HepG2 (cell line): ENCODE data around the gene VWA1. TPM values are rescaled to one million over a fixed set of nuclear protein-coding genes. Genes with fewer than 3 reads are reported as not detected.

Experiments
- ARNT2 ChIP-seq: sonication (generic); formaldehyde crosslinking; IDR thresholded peaks from 2 replicates; pipeline ENCODE4 v1.8.0; 2022; ENCODE audit warnings: mild to moderate bottlenecking, low read depth, missing genetic modification reagents, moderate library complexity
- ATRX ChIP-seq: sonication (generic); formaldehyde crosslinking; IDR thresholded peaks from 2 replicates; pipeline ENCODE4 v1.4.0; 2020; ENCODE audit warnings: missing genetic modification reagents, borderline replicate concordance
- CBFB ChIP-seq: sonication (generic); formaldehyde crosslinking; IDR thresholded peaks from 2 replicates; pipeline ENCODE4 v1.4.0; 2020; ENCODE audit warnings: missing genetic modification reagents
- FOSL2 ChIP-seq: sonication (generic); formaldehyde crosslinking; IDR thresholded peaks from 2 replicates; pipeline ENCODE4 v1.4.0; 2020; ENCODE audit warnings: missing genetic modification reagents
- GATAD2A ChIP-seq: IDR thresholded peaks from 2 replicates; pipeline ENCODE4 v1.6.1; 2016
- HCFC1 ChIP-seq: fragments of 150-350 bp; IDR thresholded peaks from 2 replicates; pipeline ENCODE4 v1.6.1; 2014; ENCODE audit warnings: low read depth, low read length
- HIVEP1 ChIP-seq: sonication (generic); formaldehyde crosslinking; IDR thresholded peaks from 2 replicates; pipeline ENCODE4 v1.4.0; 2020; ENCODE audit warnings: mild to moderate bottlenecking, missing genetic modification reagents
- HMG20A ChIP-seq: IDR thresholded peaks from 2 replicates; pipeline ENCODE4 v1.6.1; 2016; ENCODE audit warnings: borderline replicate concordance
- HOXA5 ChIP-seq: sonication (generic); formaldehyde crosslinking; IDR thresholded peaks from 2 replicates; pipeline ENCODE4 v1.4.0; 2020; ENCODE audit warnings: missing genetic modification reagents
- NONO ChIP-seq, 2 experiments: fragments of 450-650 bp in 1 of 2; sonication (generic) in 1 of 2; formaldehyde crosslinking in 1 of 2; IDR thresholded peaks in 1 of 2; conservative IDR thresholded peaks in 1 of 2; 2 replicates each; pipeline versions ENCODE4 v1.6.1 to v1.8.0; 2017 to 2022; ENCODE audit warnings: mild to moderate bottlenecking in 1 of 2, missing genetic modification reagents in 1 of 2, moderate library complexity in 1 of 2
- PRDM15 ChIP-seq: sonication (generic); formaldehyde crosslinking; IDR thresholded peaks from 2 replicates; pipeline ENCODE4 v1.4.0; 2020; ENCODE audit warnings: missing genetic modification reagents
- XRCC5 ChIP-seq: fragments of 200-400 bp; formaldehyde crosslinking; optimal IDR thresholded peaks from 2 replicates; pipeline ENCODE3; 2017; ENCODE audit warnings: mild to moderate bottlenecking, low read length
- ZBTB3 ChIP-seq: sonication (generic); formaldehyde crosslinking; IDR thresholded peaks from 2 replicates; pipeline ENCODE4 v1.4.0; 2020; ENCODE audit warnings: low read depth, mild to moderate bottlenecking, moderate library complexity, missing genetic modification reagents, borderline replicate concordance
- ZBTB4 ChIP-seq: sonication (generic); formaldehyde crosslinking; IDR thresholded peaks from 2 replicates; pipeline ENCODE4 v1.4.0; 2020; ENCODE audit warnings: missing genetic modification reagents, mild to moderate bottlenecking, borderline replicate concordance
- ZNF382 ChIP-seq: sonication (generic); formaldehyde crosslinking; IDR thresholded peaks from 2 replicates; pipeline ENCODE4 v1.5.0; 2020; ENCODE audit warnings: missing genetic modification reagents, mild to moderate bottlenecking, borderline replicate concordance
- ZNF383 ChIP-seq: sonication (generic); formaldehyde crosslinking; IDR thresholded peaks from 2 replicates; pipeline ENCODE4 v1.4.0; 2020; ENCODE audit warnings: missing genetic modification reagents, mild to moderate bottlenecking, borderline replicate concordance
- ZNF589 ChIP-seq: sonication (generic); formaldehyde crosslinking; conservative IDR thresholded peaks from 2 replicates; pipeline ENCODE4 v1.8.0; 2022; ENCODE audit warnings: mild to moderate bottlenecking, moderate library complexity, missing genetic modification reagents
- ZNF652 ChIP-seq: IDR thresholded peaks from 2 replicates; pipeline ENCODE4 v1.6.1; 2016; ENCODE audit warnings: low read depth, borderline replicate concordance
- ZNF674 ChIP-seq: sonication (generic); formaldehyde crosslinking; IDR thresholded peaks from 2 replicates; pipeline ENCODE4 v1.5.0; 2020; ENCODE audit warnings: low read depth, mild to moderate bottlenecking, missing genetic modification reagents
- ZNF800 ChIP-seq: sonication (generic); formaldehyde crosslinking; IDR thresholded peaks from 2 replicates; pipeline ENCODE4 v1.4.0; 2020; ENCODE audit warnings: missing genetic modification reagents
- ZNF83 ChIP-seq: sonication (generic); formaldehyde crosslinking; IDR thresholded peaks from 2 replicates; pipeline ENCODE4 v1.4.0; 2020; ENCODE audit warnings: missing genetic modification reagents, mild to moderate bottlenecking, borderline replicate concordance
- polyA plus RNA-seq, 8 experiments: library from polyadenylated mRNA; depleted of rRNA in 3 of 8; stranded (reverse) in 7 of 8; unstranded in 1 of 8; fragments of >200 nt; fragmentation: Illumina TruSeq in 4 of 8; extraction: Trizol in 4 of 8; gene quantifications; 2 replicates each; pipeline versions ENCODE4 v1.2.1 to v1.2.3, GENCODE V29; 2011 to 2016; ENCODE audit warnings: low read depth in 4 of 8, missing spikeins in 1 of 8, mixed read lengths in 1 of 8; ENCODE audit not compliant: insufficient read depth in 1 of 8
- total RNA-seq, 5 experiments: library from RNA; depleted of rRNA; stranded (reverse); fragments of >200 nt; fragmentation: Illumina TruSeq; extraction: Trizol; gene quantifications; 2 replicates each; pipeline ENCODE4 v1.2.3, GENCODE V29; 2016; ENCODE audit warnings: low read depth in 1 of 5

The VWA1 gene
- total and polyA plus RNA-seq, 2 of the 13 experiments (the other 11 are each of a cell fraction or from before 2014, with no cell fraction given), result 40.9 to 57.5 TPM

GRCh38 chr1:1406821-1407635 is 28.5 kb upstream of the VWA1 start, which contains the start of gene MRPL20 (continued):
- TF ChIP-seq ZBTB3 (CRISPR knock-in tag) (peak; percentile 84; the same call in 1 of the 2 replicates), ZNF589 (CRISPR knock-in tag) (peak; percentile 65; the same call in 1 of the 2 replicates), ZBTB4 (no peak; the same call in 1 of the 2 replicates), HCFC1 (peak; percentile 86), GATAD2A (CRISPR knock-in tag) (peak; percentile 69), ZNF383 (CRISPR knock-in tag) (0 out of 2 replicates have a peak, but pooled peaks have one; percentile 68), HMG20A (CRISPR knock-in tag) (no peak), ZNF382 (CRISPR knock-in tag) (no peak), ZNF652 (CRISPR knock-in tag) (no peak), HIVEP1 (CRISPR knock-in tag) (peak; percentile 64), FOSL2 (CRISPR knock-in tag) (peak; percentile 66), NONO (IDR thresholded peaks at IDR 0.05) (no peak), NONO (CRISPR knock-in tag; conservative IDR thresholded peaks at IDR 0.05) (peak; percentile 97), ATRX (CRISPR knock-in tag) (no peak), XRCC5 (peak; percentile 55), ZNF674 (CRISPR knock-in tag) (no peak), ZNF83 (CRISPR knock-in tag) (no peak), ZNF800 (CRISPR knock-in tag) (0 out of 2 replicates have a peak, but pooled peaks have one; percentile 28), PRDM15 (CRISPR knock-in tag) (no peak), HOXA5 (CRISPR knock-in tag) (peak; percentile 86; the same call in 1 of the 2 replicates), ARNT2 (CRISPR knock-in tag) (peak; percentile 89), CBFB (CRISPR knock-in tag) (peak; percentile 87)
